Measurements from ENCODE around the gene OTX1. TPM values are rescaled to one million over a fixed set of nuclear protein-coding genes. Genes with fewer than 3 reads are reported as not detected.
A peak's percentile ranks its signal among the peaks of the same experiment; 100 is the strongest.

The OTX1 gene
- total and polyA plus RNA-seq, 10 of the 15 experiments (the other 5 are each of a cell fraction or from before 2014, with no cell fraction given) = 0.04 to 0.67 (median 0.23) TPM; not detected in 2

- TSS peak; percentile 43 for BruUV-seq (replicated peaks)
- no peaks in the 10 kb centered on the region for H4K20me1 ChIP-seq (ENCODE audit: control insufficient read depth, insufficient read depth)
- in situ Hi-C loops (cut with MboI) (no loop called here), intact Hi-C loops (cut with micrococcal nuclease; ENCODE audit: unreplicated experiment) (loop anchor here (10.0 kb wide), 2 partner anchors 268 to 598 kb away; no protein-coding TSS in a partner anchor)
- no peaks in the 10 kb centered on the region; the same call in 2 of the 3 replicates for H3K9me3 ChIP-seq (replicated peaks; ENCODE audit: control insufficient read depth, insufficient read depth, low read length)
- H3K36me3 ChIP-seq (ENCODE audit: control insufficient read depth in 2 of 2, insufficient read depth in 2 of 2, low read length in 1 of 2) = no peaks in the 10 kb centered on the region; a peak in 1 of 4 replicates
- DNase-seq (ENCODE audit: low read depth, low spot score) (no peak), FAIRE-seq (no peak), ATAC-seq (no peak)
- SMC1A ChIA-PET (ENCODE audit: uncharacterized antibody, unreplicated experiment) = interaction anchor here (1.5 to 1.6 kb wide), 2 partner anchors 17 to 265 kb away, joined by 4 to 5 read pairs; no protein-coding TSS in a partner anchor
- RAD21 ChIA-PET (ENCODE audit: unreplicated experiment) = interaction anchor here (1.2 kb wide), 1 partner anchor 204 kb away, joined by 3 read pairs; no protein-coding TSS in a partner anchor
- no peak for TF ChIP-seq POU2F2 (IDR thresholded peaks at IDR 0.05; ENCODE audit: borderline replicate concordance, low read depth, low read length)
- no peak for TF ChIP-seq PAX8 (IDR thresholded peaks at IDR 0.05)
- no peak for TF ChIP-seq SIN3A (IDR thresholded peaks at IDR 0.05; ENCODE audit: low read depth, low read length)
- TF ChIP-seq MAX (IDR thresholded peaks at IDR 0.05; ENCODE audit: low read depth, low read length) = no peak
- no peak overlapping the region; the same call in 1 of the 2 replicates for H3K4me2 ChIP-seq (ENCODE audit: control insufficient read depth, insufficient read depth)
- H3K27ac ChIP-seq (ENCODE audit: control insufficient read depth, insufficient read depth) = no peak overlapping the region
- POLR2A ChIA-PET = no interaction called here
- no peak overlapping the region for H3K4me3 ChIP-seq
- no peak overlapping the region for H3K9ac ChIP-seq (ENCODE audit: control insufficient read depth, insufficient read depth, low read length)
- no peak overlapping the region for H2AFZ ChIP-seq (ENCODE audit: control insufficient read depth, low read depth, low read length)
- H3K4me1 ChIP-seq (ENCODE audit: control insufficient read depth, insufficient read depth, low read length) = peaks cover 8% of the 10 kb centered on the region
- CTCF ChIA-PET = interaction anchor here (0.6 to 2.9 kb wide), 2 partner anchors 265 to 601 kb away, joined by 3 to 7 read pairs; no protein-coding TSS in a partner anchor
- H3K79me2 ChIP-seq (ENCODE audit: control insufficient read depth, insufficient read depth, low read length) = no peaks in the 10 kb centered on the region
- peaks cover 2 to 33% of the 10 kb centered on the region in 2 experiments for H3K27me3 ChIP-seq (replicated peaks in 1 of 2; ENCODE audit: control insufficient read depth in 2 of 2, insufficient read depth in 2 of 2, low read length in 1 of 2)
- 64% methylated on average over 27 of the region's 27 CpGs for WGBS (ENCODE audit: insufficient coverage, insufficient replicate concordance, low lambda C conversion rate, missing lambda C conversion rate)
Measured at GRCh38 chr2:63052411-63053080, 1.9 kb downstream of the OTX1 start.
